Choroid plexus epithelial cell (primary cell): Measurements from ENCODE around the gene POLR3E.
A peak's percentile ranks its signal among the peaks of the same experiment; 100 is the strongest.
"Not testable (repeated sequence)": the region's sequence is repeated elsewhere in the genome, so short reads cannot be mapped to it uniquely, and the experiment has no call there.

ENCODE experiments used
- DNase-seq: peaks from one replicate; pipeline ENCODE4 v3.0.0-alpha.2; 2010; ENCODE audit warnings: low read depth
- H3K4me3 ChIP-seq: 2 replicates; pipeline ENCODE4 v1.5.1; 2011; ENCODE audit warnings: low read depth, mild to moderate bottlenecking, control low read depth, low read length, moderate library complexity
- TF ChIP-seq, protein P1 (sequence below): conservative IDR thresholded peaks from 2 replicates; pipeline ENCODE4 v1.5.1; 2011; ENCODE audit warnings: low read depth, mild to moderate bottlenecking, control low read depth, inconsistent platforms, low read length, moderate library complexity

Gene POLR3E

DNA sequence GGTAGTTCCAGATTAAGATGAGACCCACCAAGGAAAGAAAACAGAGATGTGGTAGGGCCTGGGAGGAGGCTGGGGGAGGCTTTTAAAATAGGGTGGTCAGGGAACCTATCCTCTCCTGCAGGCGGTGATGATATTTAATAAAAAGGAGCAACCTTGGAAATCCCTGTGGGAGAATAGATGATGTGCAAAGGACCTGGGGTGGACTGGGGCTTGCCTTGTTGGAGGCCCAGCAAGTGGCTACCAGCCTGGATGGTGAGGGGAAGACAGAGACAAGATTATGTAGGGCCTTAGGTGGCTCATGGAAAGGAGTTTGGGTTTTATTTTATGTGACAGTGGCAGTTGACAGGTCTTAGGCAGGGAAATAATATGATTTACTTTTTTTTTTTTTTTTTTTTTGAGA, 1.8 kb downstream of the POLR3E start:
- no peak for DNase-seq
- TF ChIP-seq, protein P1, sequence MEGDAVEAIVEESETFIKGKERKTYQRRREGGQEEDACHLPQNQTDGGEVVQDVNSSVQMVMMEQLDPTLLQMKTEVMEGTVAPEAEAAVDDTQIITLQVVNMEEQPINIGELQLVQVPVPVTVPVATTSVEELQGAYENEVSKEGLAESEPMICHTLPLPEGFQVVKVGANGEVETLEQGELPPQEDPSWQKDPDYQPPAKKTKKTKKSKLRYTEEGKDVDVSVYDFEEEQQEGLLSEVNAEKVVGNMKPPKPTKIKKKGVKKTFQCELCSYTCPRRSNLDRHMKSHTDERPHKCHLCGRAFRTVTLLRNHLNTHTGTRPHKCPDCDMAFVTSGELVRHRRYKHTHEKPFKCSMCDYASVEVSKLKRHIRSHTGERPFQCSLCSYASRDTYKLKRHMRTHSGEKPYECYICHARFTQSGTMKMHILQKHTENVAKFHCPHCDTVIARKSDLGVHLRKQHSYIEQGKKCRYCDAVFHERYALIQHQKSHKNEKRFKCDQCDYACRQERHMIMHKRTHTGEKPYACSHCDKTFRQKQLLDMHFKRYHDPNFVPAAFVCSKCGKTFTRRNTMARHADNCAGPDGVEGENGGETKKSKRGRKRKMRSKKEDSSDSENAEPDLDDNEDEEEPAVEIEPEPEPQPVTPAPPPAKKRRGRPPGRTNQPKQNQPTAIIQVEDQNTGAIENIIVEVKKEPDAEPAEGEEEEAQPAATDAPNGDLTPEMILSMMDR = no peak
- no peak overlapping the region for H3K4me3 ChIP-seq

DNA sequence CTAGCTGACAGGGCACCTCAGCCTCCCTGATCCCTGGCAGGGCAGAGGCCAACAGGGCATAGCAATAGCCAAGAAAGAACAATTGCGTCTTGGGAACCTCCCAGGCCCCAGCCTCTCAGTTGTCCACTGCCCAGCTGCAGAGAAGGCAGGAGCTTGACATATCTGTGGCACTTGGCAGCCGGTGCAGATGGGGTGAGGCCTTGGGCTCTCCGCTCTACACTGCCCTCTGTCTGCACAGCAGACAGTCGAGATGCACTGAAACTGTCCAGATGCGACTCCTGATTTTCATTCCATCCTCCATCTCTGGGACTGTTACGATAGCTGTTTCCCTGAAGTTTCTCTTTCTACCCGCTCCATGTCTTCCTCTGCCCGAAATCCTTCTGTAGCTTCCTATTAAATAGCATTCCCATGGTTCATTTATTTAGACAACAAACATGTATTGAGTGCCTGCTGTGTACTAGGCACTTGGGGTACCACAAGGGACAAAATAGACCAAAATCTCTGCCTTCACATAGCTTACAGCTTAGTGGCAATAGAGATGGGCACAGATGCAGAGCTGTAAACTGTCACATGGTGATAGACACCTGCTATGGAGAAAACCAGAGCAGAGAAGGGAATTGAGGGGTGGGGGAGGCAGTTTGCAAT, 3.3 kb downstream of the POLR3E start:
- peak; percentile 74 for DNase-seq

DNA sequence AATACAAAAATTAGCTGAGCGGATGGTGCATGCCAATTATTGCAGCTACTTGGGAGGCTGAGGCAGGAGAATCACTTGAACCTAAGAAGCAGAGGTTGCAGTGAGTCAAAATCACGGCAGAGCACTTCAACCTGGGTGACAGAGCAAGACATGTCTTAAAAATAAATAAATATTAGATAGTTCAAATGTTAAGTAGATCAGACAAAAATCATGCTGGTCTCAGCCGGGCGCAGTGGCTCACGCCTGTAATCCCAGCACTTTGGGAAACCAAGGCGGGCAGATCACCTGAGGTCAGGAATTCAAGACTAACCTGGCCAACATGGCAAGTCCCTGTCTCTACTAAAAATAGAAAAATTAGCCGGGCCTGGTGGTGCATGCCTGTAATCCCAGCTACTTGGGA, 4.2 kb downstream of the POLR3E start:
- not testable (repeated sequence) for DNase-seq, H3K4me3 ChIP-seq

More for the DNA sequence above, 3.3 kb downstream of the POLR3E start:
- no peak overlapping the region for H3K4me3 ChIP-seq
- TF ChIP-seq, protein P1 = peak; percentile 81

DNA sequence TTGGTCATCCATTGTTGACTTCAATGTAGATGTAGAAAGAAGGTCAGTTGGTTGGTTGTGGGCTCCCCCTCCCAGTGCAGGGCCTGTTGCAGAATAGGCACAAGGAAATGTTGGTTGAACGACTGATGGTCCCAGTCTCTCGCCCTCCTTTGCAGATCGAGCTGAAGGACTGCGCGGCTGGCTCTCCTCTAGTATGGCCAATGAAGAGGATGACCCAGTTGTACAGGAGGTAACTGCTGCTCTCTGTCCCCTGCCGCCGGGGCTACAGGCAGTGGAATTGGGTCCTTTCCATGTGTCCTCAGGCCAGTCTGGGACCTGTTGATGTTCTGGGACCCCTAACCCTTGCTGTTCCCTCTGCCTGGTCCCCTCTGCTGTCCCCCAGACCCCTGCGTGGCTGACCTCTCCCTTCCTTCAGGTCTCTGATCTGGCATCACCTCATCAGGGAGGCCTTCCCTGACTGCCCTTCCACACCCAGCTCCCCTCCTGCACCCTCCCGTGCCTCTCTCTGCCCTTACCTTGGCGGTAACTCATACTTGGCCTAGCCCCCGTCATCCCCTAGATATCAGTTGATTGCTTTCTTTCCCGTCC, 5.7 kb downstream of the POLR3E start:
- TF ChIP-seq, protein P1 = no peak
- H3K4me3 ChIP-seq = no peak overlapping the region
- no peak for DNase-seq

DNA sequence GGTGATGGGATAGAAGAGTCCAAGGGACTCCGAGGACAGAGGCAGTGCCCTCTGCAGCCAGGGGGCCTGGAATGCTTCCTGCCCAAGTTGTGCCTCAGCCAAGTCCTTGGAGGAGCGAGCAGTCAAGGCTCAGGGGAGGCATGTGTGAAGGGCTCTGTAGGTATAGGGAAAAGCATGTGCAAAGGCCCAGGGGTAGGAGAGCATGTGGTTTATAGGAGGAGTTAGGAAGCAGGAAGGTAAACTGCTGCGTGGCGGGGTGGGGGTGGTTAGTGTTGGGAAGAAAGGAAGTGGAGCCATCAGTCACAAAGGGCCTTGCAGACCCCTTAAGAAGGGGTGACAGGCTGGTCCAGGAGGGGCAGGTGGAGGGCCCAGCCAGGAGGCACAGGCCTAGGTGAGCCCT, 7.2 kb downstream of the POLR3E start:
- H3K4me3 ChIP-seq = no peak overlapping the region
- no peak for DNase-seq
- TF ChIP-seq, protein P1 = no peak

DNA sequence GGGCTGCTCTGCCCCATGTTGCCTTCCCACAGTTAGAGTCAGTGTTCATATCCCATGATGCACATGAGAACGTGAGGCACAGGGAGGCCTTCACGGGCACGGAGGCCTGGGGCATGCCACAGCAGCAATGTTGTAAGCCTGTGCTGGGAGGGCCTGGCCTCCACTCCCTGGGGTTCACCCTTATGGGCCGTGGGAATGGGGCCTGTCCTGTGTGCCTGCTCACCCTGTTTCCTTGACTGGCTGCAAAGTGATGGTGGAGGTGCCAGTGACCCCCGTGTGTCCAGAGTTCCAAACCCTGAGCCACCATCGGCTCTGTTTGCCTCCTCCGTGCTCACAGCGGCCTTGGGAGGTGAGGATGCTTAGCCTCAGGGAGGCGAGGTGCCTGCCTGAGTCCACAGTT, 9.6 kb downstream of the POLR3E start:
- DNase-seq = no peak
- H3K4me3 ChIP-seq = no peak overlapping the region
- TF ChIP-seq, protein P1 = no peak

DNA sequence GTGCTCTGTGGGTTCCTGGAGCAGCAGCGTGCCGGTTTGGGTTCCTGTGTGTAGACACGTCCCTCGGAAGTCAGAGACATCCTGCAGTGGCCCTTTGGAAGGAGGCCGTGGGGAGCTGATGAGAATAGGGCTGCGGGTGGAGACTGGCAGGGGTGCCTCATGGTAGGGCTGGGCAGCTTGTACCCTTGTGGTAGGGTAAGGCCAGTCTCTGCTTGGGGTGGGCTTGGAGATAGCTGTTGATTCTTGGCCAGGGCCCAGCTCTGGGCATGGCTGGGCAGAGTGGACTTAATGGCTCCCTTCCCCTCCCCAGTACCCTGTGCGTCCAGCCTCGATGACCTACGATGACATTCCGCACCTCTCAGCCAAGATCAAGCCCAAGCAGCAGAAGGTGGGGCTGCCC, 10.6 kb downstream of the POLR3E start:
- TF ChIP-seq, protein P1 = no peak
- H3K4me3 ChIP-seq = no peak overlapping the region
- no peak for DNase-seq
